Fibroblast of lung (primary cell): ENCODE results near the gene CPM.

ENCODE experiments used
- EZH2 ChIP-seq: IDR thresholded peaks from 2 replicates; pipeline ENCODE4 v1.5.1; 2012; ENCODE audit warnings: low read length, control low read depth, mild to moderate bottlenecking; ENCODE audit errors: missing control alignments
- TF ChIP-seq, protein P1 (sequence below), 2 donors: IDR thresholded peaks in 1 of 2; conservative IDR thresholded peaks in 1 of 2; 1 replicate in 1 of 2; 2 replicates in 1 of 2; pipeline ENCODE4 v1.5.1; 2011 to 2012; ENCODE audit warnings: low read length in 2 of 2, control low read depth in 1 of 2, inconsistent platforms in 1 of 2, low read depth in 1 of 2, mild to moderate bottlenecking in 1 of 2

GRCh38 chr12:68853396-68854077, 79.4 kb downstream of the CPM start:
- TF ChIP-seq, protein P1, sequence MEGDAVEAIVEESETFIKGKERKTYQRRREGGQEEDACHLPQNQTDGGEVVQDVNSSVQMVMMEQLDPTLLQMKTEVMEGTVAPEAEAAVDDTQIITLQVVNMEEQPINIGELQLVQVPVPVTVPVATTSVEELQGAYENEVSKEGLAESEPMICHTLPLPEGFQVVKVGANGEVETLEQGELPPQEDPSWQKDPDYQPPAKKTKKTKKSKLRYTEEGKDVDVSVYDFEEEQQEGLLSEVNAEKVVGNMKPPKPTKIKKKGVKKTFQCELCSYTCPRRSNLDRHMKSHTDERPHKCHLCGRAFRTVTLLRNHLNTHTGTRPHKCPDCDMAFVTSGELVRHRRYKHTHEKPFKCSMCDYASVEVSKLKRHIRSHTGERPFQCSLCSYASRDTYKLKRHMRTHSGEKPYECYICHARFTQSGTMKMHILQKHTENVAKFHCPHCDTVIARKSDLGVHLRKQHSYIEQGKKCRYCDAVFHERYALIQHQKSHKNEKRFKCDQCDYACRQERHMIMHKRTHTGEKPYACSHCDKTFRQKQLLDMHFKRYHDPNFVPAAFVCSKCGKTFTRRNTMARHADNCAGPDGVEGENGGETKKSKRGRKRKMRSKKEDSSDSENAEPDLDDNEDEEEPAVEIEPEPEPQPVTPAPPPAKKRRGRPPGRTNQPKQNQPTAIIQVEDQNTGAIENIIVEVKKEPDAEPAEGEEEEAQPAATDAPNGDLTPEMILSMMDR (conservative IDR thresholded peaks at IDR 0.05 in 1 of 2, IDR thresholded peaks at IDR 0.05 in 1 of 2; ENCODE audit: low read depth in 1 of 2, low read length in 2 of 2), result no peak
- no peak for TF ChIP-seq EZH2
